ENCODE data around the gene EVX1. TPM values are rescaled to one million over a fixed set of nuclear protein-coding genes. Genes with fewer than 3 reads are reported as not detected.

Gene EVX1
- polyA plus RNA-seq, 1 donor, result not detected

DNA sequence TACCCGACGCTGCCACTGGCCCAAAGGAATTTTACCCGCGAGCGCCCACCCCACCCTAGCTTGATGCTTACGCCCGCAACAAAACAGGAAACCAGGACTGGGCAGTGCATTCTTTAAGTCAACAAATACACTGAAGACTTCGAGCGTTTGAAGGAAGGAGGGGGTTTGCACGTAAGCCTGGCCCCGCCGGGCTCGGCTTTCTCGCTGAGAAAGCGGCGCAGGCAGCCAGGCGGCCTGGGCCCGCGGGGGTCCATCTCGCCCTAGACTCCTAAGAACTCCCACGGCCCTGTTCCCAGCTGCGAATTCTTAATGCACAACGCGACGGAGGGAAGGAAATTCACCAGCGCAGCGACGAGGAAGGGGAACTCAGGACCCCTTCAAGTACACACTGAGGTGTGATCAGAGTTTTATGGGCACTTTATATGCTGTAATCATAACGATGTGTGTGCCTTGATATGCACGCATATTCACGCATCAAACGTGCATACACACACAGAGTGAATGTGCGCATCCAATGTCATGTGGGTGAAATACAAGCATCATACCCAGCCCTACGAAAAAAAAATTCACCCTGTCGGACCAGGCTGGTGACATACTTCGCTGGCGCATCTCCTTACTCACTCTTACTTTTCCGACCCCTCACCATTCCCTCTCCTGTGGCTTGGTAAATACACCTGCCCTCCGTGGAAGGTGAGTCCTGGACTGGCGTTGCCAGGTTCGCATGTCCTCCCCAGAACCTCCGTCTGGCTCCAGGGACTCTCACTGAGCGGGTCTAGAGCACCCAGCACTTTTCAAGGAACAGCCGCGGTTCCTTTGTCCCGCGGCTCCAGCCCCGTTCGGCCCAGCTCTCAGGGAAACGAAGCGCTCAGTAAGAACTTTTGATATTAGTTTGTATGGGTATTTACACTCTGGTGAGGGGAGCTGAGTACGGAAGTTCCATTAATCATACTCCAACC, 37.0 kb upstream of the EVX1 start:
- no peak for DNase-seq

DNA sequence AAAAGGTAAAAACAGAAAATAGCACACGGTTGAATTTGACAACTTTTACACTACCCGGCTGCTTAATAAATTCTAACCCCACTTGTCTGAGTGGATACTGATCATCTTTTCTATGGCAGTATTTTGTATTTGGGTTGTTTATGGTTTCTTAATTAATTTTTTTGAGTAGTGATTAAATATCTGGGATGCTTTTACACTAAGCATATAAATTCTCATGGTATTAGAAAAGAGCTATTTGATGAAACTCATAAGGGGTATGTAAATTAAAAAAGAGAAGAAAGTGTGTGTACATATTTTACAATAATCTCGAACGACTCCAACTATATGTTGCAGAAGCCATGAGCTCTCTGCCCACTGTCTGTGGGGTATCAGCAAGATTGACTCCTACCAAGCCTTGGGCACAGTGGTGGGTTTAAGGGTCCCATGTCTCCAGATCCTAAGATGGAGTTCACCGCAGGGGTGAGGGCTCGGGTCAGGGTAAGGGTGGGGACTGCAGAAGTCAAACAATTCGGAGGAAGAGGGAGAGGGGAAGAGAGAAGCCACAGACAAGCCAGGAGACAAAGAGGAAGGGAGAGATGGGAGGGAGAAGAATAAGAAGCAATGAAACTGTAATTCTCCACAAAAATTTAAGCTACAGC, 35.1 kb upstream of the EVX1 start:
- no peak for DNase-seq

DNA sequence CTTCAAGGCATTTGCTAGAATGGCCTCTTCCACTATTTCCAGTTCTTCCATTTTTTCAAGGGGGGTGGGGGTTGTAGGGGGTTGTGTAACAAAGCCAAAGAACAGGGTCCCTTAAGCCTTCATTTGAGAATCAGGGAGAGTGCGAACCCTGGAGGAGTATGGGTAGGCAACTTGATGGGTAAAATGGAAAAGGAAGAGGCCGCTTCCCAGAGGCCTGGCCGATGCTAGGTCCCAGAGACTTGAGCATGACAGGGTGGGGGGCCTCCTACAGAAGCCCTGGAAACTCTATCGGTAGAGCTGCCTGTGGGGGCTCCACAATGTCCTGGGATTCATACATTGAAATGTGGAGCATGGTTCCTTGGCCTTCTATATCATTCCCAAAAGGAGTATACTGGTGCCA, 33.6 kb upstream of the EVX1 start:
- no peak for DNase-seq

DNA sequence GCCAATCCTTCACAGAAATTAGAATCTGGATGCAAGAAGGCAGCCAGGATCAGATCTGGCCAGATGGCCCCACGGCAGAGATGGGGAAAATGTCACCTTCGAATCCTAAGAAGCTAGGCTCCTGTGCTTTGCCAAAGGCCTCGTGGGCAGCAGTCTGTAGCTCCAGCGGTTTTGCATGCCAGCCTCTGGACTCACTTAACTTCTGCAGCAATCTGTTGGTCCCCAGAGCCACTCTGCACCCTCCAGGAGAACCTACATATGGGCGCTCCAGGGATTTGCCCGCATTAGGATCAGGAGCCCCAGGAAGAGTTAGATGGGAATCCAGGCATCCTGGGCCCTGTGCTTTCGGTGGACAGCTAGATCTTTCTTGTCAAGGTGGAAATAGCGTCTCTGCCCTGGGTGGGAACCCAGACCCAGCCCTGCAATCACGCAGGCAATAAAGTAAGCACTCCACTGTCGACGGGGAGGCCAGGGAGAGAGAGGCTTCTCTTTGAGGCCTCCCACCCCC, 32.6 kb upstream of the EVX1 start:
- DNase-seq, result no peak

DNA sequence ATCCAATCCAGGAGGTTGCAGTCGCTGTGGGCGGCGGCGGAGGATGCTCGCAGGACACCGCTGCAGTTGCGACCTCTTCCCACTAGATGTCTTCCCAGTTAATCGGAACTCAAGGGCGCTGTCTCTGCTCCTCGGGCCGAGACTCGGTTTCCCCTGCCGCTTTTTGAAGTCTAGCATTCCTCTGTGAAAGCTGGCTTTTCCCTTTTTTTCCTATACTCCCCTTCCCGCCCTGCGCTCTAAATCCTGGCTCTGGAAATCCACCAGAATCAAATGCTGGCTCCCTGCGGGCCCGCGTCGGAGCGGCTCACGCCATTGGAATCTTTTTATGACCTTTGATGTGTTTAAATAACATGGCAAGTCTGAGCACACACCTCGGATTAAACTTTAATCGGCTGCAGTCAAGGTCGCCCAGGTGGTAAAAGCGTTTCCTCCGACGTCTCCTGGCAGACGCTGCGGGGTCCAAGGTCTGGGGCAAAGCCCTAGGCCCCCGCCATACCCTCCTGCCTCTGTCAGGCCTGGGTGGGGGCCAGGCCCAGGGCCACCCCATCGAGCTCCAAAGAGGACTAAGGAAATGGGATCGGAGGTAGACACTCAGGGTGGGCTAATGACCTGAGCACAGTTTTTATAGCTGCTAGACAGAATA, 32.0 kb upstream of the EVX1 start:
- DNase-seq, result no peak

DNA sequence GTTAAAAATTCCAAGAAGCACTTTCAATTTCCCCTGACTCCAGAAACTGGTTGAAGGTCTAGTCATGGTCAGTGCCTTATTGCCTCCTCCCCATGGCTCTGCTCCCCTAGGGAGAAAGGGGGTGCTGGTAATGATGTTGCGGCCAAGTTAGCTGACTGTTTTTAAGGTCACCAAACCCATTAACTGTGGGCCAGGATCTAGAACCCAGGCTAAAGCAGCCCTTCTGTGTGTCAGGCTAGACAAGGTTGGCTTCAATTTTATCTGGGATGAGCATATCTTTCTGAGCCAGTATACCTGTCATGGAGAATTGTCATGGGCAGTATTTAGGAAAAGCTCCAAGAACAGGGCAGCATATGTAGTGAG, 31.5 kb upstream of the EVX1 start:
- no peak for DNase-seq

DNA sequence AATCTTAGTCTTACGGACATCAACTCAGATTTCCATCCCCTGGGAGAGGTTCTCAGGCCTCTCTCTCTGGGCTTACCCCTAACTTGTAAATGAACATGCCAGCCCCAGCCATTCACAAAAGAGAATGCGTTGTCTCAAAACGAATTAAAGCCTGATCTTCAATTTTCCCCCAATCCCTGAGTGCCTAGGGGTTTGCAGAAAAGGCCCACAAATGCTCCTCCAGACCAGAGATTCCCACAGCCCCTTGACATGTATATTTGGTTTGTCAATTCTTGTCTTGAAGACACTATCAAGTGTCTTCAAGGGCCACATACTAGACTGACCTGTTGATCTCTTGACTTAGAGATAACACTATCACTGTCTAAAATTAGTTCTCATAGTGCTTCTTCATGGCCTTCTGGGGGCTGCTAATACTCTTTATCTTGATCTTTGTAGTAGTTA, 30.8 kb upstream of the EVX1 start:
- DNase-seq, result no peak

DNA sequence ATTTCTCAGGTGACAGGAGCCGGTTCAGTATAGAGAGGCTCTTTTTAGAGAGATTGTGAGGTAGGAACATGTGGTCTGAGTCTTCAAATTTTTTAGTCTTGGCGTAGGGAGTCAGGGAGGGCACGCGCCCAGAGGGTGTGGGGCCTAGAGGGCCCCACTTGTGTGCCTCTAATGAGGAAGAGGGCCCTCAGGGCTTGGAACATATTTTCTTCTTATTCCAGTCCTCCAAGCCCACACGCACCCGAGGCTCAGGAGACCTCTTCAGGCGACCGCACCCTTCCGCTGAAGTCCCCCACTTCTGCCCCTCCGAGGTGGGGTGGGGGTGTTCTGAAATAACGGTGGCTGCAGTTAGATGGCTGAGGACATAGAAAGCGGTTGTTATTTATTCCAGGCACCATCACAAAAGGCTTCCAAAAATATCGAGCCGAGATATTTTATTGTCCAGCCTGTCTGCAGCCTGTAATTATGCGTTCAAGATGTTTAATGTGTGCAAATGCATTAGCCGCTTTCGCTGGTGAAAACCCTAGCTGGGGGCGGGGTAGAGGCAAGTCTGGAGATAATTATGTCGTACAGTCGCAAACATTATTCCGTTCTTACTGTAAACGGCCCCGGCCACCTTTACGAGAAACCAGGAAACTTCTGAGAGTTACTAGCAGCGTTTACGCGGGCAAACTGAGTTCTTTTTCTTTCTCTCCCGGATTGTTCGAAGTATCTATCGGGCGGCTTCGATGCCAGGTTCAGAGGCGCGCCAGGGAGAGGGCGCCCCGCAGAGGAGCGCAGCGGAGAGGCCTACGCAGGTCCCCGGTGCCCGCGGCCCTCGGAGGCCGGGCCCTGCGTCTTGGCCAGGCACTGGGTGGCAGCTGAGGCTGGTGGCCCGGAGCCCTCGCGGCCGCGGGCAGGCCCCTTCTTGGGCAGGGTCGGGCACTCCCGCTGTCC, 29.8 kb upstream of the EVX1 start:
- DNase-seq, result no peak

DNA sequence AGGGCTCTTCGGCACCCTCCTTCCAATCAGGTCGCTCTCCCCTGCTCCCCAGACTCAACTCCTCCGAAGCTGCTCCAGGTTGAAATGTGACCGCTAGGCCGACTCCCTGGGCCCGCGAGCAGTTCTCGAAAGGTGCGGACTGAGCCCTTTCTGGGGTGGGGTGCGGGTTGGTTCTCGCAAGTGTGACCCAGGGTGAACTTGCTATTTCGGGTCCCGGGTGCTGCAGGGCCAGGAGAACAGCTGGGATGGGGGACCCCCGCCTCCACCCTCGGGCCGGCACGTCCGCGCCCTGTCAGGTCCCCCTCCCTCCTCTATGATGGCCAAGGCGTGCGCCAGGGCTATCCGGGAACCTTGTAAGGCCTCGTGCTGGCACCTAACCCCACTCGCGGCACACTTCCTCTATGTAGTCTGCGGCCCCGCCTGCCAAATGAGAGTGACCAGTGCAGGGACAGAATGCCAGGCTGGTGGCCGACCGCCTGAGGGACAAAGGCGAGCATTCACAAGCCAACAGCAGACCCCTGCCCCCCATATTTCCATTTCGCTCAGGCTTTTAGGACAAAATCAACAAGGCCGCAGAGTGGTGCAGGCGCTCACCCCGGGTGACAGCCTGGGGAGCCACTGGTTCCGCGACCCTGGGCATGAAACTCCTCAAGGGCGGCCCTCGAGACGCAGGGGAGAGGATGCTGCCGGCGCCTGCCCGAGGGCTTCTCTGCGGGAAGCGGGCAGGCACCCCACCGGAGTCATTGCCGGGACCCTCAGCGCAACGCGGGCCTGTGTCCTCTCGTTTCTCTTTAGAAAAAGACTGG, 29.0 kb upstream of the EVX1 start:
- DNase-seq, result no peak

DNA sequence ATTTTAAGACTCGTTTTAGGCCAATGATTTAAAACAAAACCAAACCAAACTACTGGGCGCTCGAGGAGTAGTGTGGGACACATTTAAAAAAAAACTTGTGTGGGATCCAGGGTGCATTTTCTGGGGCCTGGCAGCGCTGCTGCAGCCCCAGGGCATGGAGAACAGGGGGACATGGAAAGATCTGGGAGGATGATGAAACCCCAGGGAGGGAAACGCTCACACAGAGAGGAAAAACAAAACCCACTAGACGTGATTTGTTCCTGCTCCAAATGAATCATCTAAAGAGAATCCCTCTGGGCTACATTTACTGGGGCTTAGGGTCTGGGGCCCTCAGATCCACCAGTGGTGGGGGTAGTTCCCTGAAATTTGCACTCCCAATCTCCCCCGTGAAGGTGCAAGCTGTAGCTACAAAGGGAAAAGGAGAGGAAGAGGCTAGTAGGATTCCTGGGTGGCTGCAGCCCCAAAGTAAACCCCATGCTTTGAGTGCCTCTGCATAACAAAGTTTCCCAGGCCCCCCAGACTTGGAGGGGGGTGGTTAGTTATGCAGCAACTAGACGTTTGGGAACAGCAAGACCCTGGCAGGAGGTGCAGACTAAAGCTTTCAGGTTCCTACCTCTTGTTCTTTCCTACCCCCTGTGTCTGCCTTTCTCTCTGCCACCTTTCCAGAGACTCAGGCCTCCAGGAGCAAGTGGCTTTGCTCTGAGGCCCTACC, 28.2 kb upstream of the EVX1 start:
- no peak for DNase-seq

DNA sequence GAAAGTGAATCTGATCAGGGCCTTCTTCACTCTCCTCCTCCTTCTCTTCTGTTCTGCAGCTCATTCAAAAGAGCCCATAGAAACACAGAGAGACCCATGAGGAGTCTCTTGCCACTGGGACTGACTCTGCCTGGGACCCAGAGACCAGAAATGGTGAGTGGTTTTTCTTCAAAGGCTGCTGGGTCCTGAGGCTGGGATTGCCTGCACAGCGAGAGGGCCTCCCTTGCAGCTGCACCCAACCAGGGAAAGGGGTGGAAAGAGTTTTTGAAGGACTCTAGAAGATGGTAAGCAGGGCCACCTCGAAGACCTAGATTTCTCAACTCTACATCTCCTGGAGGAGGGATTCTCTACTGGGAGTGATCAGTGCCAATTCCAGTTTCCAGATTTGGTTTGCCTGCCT, 27.2 kb upstream of the EVX1 start:
- DNase-seq, result no peak

DNA sequence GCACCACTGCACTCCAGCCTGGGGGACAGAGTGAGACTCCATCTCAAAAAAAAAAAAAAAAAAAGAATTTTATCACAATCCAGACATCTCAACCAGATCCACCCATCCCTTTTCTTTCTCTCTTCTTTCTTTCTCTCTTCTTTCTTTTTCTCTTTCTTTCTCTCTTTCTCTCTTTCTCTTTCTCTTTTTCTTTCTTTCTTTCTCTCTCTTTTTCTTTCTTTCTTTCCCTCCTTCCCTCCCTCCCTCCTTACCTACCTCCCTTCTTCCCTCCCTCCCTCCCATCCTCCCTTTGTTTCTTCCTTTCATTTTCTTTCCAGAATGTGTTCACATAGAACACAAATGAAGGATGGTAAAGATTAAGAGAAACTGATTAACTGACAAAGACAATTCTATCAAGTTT, 24.7 kb upstream of the EVX1 start:
- no peak for DNase-seq

DNA sequence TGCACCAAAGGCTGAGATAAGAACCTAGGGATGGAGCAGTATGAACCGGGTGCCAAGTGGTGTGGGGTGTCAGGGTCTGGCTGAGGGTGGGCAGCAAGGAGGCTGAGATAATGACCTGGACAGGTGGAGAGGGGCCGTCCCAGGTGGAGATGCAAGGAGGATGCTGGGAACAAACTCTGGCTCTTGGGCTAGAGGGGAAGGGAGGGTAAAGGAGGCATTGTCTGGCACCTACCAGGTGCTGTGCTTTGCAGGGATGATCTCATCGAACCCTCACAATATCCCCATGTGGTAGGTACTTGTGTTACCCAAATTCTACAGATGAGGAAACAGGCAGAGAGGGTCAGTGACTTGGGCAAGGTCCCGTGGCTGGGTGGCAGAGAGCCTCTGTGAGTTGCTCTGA, 22.8 kb upstream of the EVX1 start:
- DNase-seq, result no peak

DNA sequence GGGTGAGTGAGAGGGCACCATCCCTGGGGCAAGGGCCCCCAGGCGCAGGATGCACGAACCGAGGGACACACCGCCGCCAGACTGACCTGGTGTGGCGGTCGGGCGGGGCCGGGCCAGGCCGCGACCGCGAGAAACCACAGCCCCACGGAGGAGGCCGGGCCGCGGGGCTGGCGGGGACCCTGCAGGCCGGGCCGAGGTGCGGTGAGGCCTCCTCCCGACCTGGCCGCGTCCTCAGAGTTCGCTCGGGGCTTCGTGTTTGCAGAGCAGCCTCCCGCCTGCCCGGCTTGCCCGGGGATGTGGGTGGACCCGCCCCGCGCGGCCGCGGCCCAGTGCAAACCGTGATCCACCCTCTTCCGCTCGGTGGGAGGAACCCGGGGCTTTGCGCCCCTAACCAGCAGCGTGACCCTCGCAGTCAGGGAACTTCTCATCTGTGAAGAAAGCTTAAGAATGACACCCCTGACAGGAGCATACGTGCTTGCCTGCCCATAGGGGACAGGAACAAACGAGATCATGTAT, 22.1 kb upstream of the EVX1 start:
- no peak for DNase-seq

DNA sequence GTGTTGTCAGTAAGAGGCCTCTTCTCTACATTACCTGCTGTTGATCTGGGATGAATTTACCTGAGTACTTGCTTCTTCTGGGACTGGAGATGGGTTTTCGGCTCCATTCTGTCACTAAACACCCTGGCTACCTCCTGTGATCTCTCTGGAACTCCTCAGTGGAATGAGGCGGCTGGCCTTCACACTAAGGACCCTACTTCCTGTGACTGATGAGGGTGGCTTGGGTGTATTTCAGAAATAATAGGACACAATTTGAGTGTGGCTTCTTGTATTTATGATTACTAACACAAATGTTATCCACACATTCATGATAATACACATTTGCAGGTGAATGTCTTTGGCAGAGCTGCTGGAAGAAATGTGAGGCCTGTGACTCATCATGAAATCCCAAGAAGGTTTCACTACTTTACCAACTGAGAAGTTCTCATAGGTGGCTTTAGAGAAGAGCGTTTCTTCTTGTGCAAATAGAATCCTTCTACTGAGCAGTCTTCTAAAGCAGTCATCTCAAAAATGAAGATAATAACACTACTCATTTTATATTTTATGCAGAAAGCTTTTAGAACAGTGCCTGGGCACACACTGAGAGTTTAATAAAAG, 21.3 kb upstream of the EVX1 start:
- no peak for DNase-seq

DNA sequence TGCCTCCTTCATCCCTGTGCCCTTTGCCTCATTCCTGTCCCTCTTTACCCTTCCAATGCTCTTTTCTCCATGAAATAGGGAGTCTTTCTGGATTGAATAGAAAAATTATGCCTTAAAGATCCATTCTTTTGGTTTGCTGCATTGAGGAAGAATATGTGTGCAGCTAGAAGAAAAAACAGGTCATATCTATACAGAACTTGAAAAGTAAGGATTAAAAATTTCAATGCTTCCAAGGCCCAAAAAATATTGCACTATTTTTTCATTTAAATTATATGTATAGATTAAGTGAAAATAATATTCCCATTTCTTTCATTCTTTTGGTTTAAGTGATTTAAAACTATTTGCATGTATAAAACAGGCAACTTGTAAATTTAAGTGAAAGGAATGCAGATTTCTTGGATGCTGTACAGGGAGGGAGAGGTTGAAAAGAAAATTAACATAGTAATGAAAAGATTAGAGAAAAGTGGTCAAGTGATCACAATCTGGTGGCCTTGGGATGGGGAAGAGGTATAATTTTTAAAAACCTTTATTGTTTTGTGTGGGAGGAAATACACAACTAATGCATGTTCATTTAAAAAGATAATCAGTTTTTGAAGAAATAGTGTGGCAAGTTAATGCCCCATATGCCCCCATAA, 18.5 kb upstream of the EVX1 start:
- no peak for DNase-seq

DNA sequence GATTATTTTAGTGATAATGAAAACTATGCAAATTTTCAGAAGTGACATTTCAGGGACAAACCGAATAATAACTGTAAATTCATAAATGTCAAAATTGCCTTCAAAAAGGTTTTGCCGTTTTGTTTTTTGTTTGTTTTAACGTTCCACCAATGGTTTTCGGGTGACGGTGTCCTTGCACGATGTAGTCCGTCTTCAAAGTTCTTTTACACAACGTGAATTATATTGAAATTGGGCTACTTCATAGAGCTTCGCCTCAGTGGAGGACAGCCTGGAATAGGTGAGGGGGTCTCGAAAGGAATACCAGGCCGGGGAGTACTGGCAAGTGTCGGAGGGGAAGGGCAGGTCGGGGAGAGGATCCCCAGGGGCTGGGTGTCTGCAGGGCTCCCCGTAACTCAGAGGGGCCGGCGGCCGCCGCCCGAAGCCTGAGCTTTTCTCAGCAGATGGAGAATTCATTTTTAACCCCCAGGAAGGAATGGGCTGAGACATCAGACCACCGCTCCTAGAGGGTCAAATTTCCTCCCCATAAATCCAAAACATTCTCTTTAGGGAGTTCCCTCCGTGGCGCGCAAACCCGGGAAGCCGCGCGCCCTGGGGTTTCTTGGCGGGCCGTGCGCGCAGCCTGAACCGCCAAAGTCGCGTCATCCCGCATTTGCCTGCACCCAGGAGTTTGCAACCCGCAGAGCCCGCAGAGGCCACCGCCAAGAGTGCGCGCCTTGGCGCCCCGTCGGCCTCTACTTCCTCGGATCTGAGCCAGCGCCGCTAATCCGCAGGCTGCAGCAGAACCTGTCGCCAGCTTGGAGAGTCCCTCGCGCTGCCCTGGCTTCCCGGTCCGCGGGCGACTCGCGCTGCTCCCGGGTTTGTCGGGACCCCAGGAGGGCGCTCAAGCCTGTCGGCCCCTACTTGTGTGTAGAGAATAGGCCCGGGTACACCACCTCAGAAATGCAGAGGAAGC, 17.3 kb upstream of the EVX1 start:
- no peak for DNase-seq

DNA sequence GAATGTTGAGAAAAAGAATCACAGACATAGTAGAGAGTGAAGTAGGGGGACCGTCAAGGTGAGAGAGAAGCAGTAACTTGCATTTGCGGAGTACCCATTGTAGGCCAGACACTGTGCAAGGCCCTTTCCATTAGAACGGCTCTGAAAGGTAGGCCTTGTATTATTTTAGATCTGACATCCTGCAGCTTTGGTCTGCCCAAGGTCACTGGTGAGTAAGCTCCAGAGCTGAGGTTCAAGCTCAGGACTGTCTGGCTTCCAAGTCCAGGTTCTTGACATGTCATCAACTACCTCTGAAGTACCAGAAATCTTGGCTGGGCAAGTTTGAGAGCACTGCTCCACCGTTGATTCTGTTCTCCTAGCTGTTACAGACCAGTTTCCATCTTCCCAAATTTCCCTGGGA, 13.2 kb upstream of the EVX1 start:
- no peak for DNase-seq

All from hindlimb muscle (tissue), 1 donor.